HG03520 (cell line): ENCODE measurements around the gene DYRK1A.

Experiments
- ATAC-seq: cut with Tn5 transposase; IDR thresholded peaks from one replicate; pipeline ENCODE4 v1.9.1; 2021; ENCODE audit warnings: mild to moderate bottlenecking, moderate library complexity; ENCODE audit not compliant: unreplicated experiment

Gene DYRK1A

GRCh38 chr21:37414292-37415253 is 48.0 kb downstream of the DYRK1A start:
- ATAC-seq = no peak

DNA sequence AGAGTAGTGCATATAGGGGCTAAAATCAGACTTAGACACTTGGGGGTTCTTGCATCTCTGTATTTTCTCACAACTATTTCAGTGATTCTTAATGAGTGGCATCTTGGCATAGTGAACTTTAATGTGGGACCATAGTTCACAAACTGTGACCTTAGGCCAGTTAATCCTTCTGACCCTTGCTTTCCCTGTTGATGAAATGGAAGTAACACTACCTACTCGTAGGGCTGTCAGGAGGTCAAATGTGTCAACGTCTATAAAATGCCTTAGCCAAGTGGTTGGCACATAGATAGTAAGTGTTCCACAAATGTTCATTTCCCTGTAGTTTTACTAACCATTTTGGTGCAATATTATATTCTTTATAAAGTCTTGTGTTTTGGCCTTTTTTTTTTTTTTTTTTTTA is 49.4 kb downstream of the DYRK1A start:
- ATAC-seq = no peak

GRCh38 chr21:37416914-37417313 is 50.3 kb downstream of the DYRK1A start:
- ATAC-seq = no peak

- no peak for ATAC-seq
Observed at GRCh38 chr21:37419228-37419906, 52.8 kb downstream of the DYRK1A start.

DNA sequence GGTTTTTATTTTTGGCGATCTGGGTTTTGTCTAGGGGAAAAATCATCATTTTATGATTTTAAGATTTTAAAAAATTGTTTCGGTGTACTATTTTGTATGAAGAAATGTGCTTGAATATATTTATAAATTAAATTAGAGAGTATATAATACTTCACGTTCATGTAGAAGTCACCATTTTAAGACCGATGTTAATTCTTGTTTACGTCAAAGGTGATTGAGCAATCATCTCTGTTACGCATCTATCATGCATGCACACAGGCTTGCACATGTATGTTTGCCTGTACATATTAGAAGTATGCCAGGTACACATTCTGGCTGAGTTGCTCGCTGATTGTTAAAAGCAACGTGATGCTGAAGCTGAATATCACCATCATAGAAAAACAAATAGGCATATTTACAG is 54.7 kb downstream of the DYRK1A start:
- ATAC-seq = no peak

DNA sequence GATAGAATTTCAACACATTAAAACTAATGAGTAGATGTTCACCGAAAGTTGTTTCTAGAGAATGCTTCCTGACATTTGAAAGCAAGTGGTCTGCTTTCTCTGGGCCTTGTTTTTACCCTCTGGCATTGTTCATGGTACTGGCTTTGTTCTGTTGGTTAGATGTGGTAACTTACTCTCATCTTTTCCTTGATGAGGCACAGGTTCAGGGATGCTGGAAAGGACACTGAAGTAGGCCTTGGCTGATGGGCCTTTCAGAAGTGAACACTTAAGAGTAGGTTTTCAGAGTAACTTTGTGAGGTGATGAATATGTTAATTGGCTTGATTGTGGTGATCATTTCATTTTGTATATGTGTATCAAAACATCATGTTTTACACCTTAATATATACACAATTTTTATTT is 55.8 kb downstream of the DYRK1A start:
- ATAC-seq = no peak

- ATAC-seq = no peak
Observed at GRCh38 chr21:37423103-37423502, 56.5 kb downstream of the DYRK1A start.

- ATAC-seq = no peak
Observed at GRCh38 chr21:37424396-37424795, 57.8 kb downstream of the DYRK1A start.

DNA sequence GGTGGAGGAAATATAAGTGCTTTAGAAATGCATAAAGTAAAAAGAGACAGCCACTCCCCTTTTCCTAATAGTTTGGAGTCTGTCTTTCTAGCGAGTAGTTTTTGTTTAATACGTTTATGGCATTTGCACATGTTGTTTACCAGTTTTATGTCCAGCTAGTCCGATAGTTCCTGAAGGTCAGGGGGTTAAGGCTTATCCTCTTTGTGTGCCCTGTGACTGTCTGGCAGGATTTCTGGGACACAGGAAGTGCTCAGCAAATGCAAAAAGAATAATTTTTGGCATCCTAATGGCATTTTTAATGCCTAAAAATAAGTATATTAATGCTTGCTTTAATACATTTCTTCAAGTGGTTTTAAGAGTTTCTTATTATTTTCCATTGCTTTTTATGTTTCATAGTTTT is 58.4 kb downstream of the DYRK1A start:
- ATAC-seq = no peak

DNA sequence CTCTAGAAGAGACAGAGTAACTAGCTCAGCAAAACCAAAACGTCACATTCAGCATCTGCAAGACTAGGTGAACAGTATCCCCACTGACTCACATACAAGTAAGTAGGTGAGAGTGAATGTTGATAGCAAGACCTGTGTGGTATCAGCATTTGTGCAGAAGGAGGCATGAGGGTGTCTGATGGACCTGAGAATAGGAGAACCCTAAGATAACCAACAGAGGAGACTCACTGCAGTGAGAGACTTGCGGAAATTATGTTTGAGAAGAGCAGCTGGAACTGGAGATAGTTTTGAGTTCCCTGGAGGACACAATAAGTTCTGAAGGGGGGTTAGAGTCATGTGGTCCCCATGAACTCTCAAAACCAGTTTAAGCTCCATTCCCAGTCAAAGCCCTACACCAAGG is 59.1 kb downstream of the DYRK1A start:
- no peak for ATAC-seq

GRCh38 chr21:37427221-37427620 is 60.6 kb downstream of the DYRK1A start:
- no peak for ATAC-seq

- ATAC-seq = no peak
Observed at GRCh38 chr21:37429356-37429755, 62.8 kb downstream of the DYRK1A start.

DNA sequence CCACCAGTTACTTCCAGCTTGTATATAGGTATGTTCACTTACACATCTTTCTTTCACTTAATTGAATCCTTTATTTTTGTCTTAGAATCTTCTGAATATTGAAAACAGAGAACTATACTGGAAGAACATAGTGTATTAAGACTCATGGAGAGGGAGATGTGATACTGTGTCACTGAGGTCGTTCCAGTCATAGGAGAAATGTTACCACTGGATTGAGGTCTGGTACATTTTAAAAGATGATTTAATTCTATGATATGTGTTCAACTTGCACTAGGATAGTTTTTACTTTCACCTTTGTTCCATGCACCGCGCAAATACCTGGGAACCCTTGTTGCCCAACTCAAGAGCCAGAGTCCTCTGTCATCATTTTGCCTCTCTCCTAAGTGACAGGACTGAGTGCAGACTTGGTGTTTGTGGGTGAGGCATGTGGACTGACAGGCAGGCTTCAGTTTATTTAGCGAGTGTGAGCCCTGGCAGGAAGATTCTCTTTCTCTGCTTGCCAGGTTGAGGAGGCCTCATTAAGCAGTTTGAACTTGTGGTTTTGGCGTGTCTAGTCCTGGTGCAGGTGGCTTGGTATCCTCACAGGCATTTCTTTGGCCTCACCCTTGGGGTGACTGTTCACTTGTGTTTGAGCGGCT is 63.7 kb downstream of the DYRK1A start:
- no peak for ATAC-seq

DNA sequence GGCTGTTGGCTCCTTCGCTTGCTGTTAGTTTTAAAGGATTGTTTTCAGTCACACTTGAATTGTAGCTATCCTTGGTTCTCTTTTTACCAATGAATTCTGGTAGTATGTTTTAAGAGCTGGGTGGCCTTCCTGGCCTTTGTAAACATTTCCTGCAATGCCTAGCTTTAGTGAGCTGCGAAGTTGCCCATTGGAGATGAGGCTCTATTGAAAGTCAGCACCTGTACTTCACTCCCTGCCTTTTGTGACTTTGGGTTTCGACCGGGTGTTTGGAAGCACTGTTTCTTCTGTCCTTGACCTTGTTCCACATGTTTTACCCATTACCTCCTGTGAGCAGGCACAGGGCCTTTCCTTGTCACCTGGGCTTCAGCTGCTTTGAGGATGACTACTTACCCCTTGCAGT is 64.7 kb downstream of the DYRK1A start:
- ATAC-seq = no peak

GRCh38 chr21:37432710-37433455 is 66.3 kb downstream of the DYRK1A start:
- no peak for ATAC-seq

DNA sequence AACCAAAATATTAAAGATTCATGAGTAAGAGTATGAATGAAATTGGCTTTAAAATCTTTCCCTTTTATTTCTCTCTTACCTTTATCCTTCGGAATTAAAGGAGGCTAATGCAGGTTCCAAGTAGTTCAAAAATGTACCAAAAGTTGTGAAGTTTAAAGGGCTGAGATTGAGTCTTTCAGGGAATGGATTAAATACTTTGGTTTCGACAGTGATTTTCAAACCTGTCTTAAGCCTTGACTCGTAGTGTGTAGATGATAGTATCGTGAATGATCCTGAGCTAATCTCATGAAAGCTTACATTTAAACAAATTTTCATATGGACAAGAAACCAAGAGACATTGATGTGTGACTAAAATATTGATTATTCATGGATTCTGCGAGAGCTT is 66.9 kb downstream of the DYRK1A start:
- ATAC-seq = no peak

GRCh38 chr21:37435120-37435519 is 68.5 kb downstream of the DYRK1A start:
- no peak for ATAC-seq

DNA sequence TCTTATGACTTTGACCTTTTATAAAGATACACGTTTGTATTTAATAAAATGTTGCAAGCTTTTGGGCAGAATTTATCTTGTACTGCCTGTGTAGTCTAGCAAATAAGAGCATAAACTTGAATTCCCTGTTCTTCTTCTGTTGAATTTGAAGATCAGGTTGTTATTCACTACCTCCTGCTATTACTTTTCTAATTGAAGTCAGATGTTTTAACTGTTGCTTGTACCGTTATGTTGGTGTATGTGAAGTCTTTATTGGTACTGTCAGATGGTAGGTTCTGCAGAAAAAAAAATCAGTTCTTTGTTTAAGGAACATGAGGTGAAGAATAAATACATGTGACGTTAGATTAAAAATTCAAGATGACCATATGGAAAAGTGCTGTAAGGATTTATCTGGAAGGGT is 69.1 kb downstream of the DYRK1A start:
- ATAC-seq = no peak

DNA sequence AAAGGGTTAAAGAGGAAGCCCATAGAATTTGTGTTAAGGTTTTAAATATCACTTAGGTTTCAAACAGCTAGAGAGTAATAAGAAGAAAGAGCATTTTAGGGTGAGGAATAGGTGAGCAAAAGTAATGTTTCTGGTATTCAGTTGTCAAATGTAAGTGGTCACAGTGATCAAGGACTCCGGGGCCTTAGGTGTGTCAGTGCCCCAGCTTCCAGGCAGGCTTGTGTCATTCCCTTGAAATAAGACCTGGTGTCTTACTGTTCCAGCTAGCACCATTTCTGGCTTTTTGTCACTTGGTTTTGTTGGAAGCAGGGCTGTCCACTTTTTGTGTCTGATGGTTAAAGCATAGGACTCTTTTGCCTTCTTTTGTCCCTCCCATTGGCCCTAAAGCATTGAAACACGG is 69.6 kb downstream of the DYRK1A start:
- no peak for ATAC-seq

DNA sequence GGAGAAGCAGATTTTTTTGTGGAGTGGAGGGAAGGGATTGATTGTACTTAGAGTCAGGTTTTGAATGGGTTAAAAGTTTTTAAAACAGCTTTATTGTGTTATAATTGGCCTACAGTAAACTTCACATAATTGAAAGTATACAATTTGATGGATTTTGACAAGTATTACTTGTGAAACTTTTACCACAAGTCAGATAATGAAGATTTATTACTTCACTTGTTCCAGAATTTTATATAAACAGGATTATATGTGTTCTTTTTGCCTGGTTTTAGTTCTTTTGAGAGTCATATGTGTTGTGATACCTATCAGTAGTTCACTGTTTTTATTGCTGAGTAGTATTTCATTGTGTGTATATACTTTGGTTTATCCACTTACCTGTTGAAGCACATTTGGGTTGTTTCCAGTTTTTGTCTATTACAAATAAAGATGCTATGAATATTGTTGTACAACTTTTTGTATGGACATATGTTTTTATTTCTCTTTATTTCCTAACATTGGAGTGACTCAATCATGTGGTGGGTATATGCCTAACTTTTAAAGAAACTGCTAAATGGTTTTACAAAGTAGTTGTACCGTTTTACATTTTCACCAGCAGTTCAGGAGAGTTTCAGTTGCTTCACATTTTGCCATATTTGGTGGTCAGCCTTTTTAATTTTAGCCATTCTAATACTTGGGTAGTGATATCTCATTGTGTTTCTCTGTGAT is 71.0 kb downstream of the DYRK1A start:
- ATAC-seq = no peak
